Adrenal gland (tissue), 12 donors: ENCODE measurements around the gene MYH9. TPM values are rescaled to one million over a fixed set of nuclear protein-coding genes. Genes with fewer than 3 reads are reported as not detected.
A peak's percentile ranks its signal among the peaks of the same experiment; 100 is the strongest.

Source experiments
- DNase-seq, 7 donors: peaks; one replicate each; pipeline ENCODE4 v3.0.0-alpha.2; 2019 to 2020
- H3K27ac ChIP-seq, 5 donors: fragments of 200-600 bp; sonication (generic) in 4 of 5; 1 replicate in 3 of 5; 2 replicates in 2 of 5; pipeline versions ENCODE4 v1.5.1 to v1.8.0; 2016 to 2020; ENCODE audit warnings: mild to moderate bottlenecking in 1 of 5
- H3K27me3 ChIP-seq: fragments of 200-600 bp; 2 replicates; pipeline ENCODE4 v1.8.0; 2021
- H3K36me3 ChIP-seq, 2 donors: fragments of 200-600 bp; replicated peaks in 1 of 2; 1 replicate in 1 of 2; 2 replicates in 1 of 2; pipeline versions ENCODE4 v1.5.1 to v1.8.0; 2018 to 2022
- H3K4me1 ChIP-seq, 2 donors: fragments of 200-600 bp; replicated peaks in 1 of 2; 1 replicate in 1 of 2; 2 replicates in 1 of 2; pipeline versions ENCODE4 v1.5.1 to v1.8.0; 2018 to 2021
- H3K4me3 ChIP-seq, 4 donors: fragments of 200-600 bp; sonication (generic) in 3 of 4; one replicate each; pipeline ENCODE4 v1.5.1; 2016 to 2018
- H3K9me3 ChIP-seq, 3 donors: fragments of 200-600 bp; sonication (generic) in 1 of 3; replicated peaks in 1 of 3; 1 replicate in 2 of 3; 2 replicates in 1 of 3; pipeline versions ENCODE4 v1.5.1 to v1.8.0; 2016 to 2021
- CTCF ChIP-seq, 6 experiments: fragments of 450-650 bp in 4 of 6; fragments of 200-600 bp in 2 of 6; sonication (generic) in 1 of 6; IDR thresholded peaks; 1 replicate in 5 of 6; 2 replicates in 1 of 6; pipeline versions ENCODE4 v1.5.1 to v1.8.0; 2016 to 2021; ENCODE audit warnings: antibody characterized with exemption in 6 of 6, mild to moderate bottlenecking in 2 of 6, moderate library complexity in 1 of 6
- POLR2A ChIP-seq, 2 donors: fragments of 450-650 bp; IDR thresholded peaks; one replicate each; pipeline ENCODE4 v1.6.1; 2017; ENCODE audit warnings: antibody characterized with exemption in 2 of 2, mild to moderate bottlenecking in 2 of 2, moderate library complexity in 1 of 2
- WGBS, 4 donors: extraction: QIAGEN DNeasy Blood & Tissue Kit in 2 of 4; methylation state at CpG; one replicate each; pipeline versions ENCODE4 v1.1.5 to v1.1.7; 2013 to 2017; 5-methylcytosine and 5-hydroxymethylcytosine counted together
- intact Hi-C, 2 donors: fragments of 100-400 bp; cut with DNase I; formaldehyde crosslinking; loops; one replicate each; pipeline versions ENCODE4 v1.14.1 to v1.15.0; 2022 to 2023
- polyA plus RNA-seq, 3 donors: library from polyadenylated mRNA; stranded (reverse); fragments of 200-250 nt in 2 of 3; fragments of 350-450 nt in 1 of 3; fragmentation: Illumina TruSeq in 1 of 3; extraction: RNeasy Lipid Tissue Mini Kit (QIAGEN cat#74804) in 1 of 3; gene quantifications; one replicate each; pipeline ENCODE4 v1.2.3, GENCODE V29; 2013 to 2014
- total RNA-seq, 9 donors: library from RNA; depleted of rRNA in 4 of 9; stranded (reverse); fragments of >200 nt in 4 of 9; fragments of 120-200 nt in 1 of 9; fragmentation: NEBNext Ultra II Directional in 1 of 9; extraction: Animal tissue kit (Norgen Biotek cat#: 25700) in 1 of 9; gene quantifications; one replicate each; pipeline versions ENCODE4 v1.1.0 to v1.2.4, GENCODE V29; 2013 to 2023
- donor health status: healthy with polysubstance abuse.
- donor health status: Bipolar disorder and iron deficiency.
- donor health status: DM: yes; HTN: yes; CAD: no.
- donor health status: DM: no; HTN: no; CAD: no.
- donor health status: DM: no; HTN: no; CAD: no.
- donor health status: DM: yes; HTN: yes; CAD: no.

Gene MYH9
- total and polyA plus RNA-seq, 12 donors: 96.2 to 427 (median 319) TPM

DNA sequence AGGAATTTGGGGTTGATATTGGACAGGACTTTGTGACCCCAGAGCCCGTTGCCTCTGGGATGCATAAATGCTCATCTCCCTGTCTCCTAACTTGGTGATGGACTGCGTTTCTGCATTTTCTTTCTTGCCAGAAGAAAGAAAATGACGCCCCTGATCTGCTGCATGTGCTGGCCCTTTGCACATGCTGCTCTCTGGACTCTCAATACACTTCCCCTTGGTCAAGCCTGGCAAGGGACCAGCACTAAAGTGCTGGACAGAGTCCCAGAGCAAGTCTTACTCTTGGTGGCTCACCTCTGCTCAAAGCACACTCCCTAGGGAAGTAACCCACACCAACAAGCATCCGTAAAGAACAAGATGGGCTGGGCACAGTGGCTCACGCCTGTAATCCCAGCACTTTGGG is 40.7 kb downstream of the MYH9 start:
- no peak for DNase-seq
- intact Hi-C loops: no loop called here
- H3K9me3 ChIP-seq: no peaks in the 10 kb centered on the region
- peaks cover 28 to 59% of the 10 kb centered on the region in 2 donors for H3K4me1 ChIP-seq
- H3K27ac ChIP-seq: peak overlapping the region in 2 of 5 donors; percentile 30 to 43
- no peaks in the 10 kb centered on the region for H3K27me3 ChIP-seq
- peaks cover 0 to 25% of the 10 kb centered on the region in 2 donors for H3K36me3 ChIP-seq
- 62 to 83% (median 67%) methylated on average over 5 of the region's 5 CpGs for WGBS, 4 donors
- H3K4me3 ChIP-seq: no peak overlapping the region
- no peak for TF ChIP-seq CTCF (IDR thresholded peaks at IDR 0.05)
- no peak for TF ChIP-seq POLR2A (IDR thresholded peaks at IDR 0.05)

- H3K4me1 ChIP-seq: peaks cover 0 to 46% of the 10 kb centered on the region in 2 donors
- intact Hi-C loops: no loop called here
- peaks cover 0 to 51% of the 10 kb centered on the region in 2 donors for H3K36me3 ChIP-seq
- H3K9me3 ChIP-seq: no peaks in the 10 kb centered on the region
- peak overlapping the region in 3 of 5 donors; percentile 21 to 57 (median 54) for H3K27ac ChIP-seq
- DNase-seq: no peak
- 92 to 97% (median 93%) methylated on average over 20 to 23 of the region's 23 CpGs for WGBS, 4 donors
- no peaks in the 10 kb centered on the region for H3K27me3 ChIP-seq
- TF ChIP-seq CTCF (IDR thresholded peaks at IDR 0.05) (no peak), POLR2A (IDR thresholded peaks at IDR 0.05) (no peak)
- no peak overlapping the region for H3K4me3 ChIP-seq
Observed at GRCh38 chr22:36344106-36344827, 43.5 kb downstream of the MYH9 start.

DNA sequence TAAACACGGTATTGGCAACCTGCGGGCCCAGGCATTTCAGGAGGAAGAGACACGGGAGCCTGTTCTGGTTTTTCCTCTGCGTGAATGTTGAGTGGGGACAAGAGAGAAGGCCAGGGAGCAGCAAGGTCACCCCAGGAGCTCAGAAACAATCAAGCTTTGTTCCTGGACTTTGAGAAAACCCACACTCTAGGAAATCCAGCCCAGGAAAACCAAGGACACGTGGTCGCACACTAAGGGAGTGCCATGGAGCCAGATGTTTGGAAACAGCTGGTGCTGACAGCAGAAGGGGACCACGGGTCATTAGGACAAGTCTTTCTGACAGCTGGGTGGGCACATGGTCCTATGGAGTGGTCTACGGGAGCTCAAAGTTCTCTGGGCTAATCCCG is 44.1 kb downstream of the MYH9 start:
- Histone ChIP-seq H3K4me1 (peaks cover 0 to 50% of the 10 kb centered on the region in 2 donors), H3K36me3 (peaks cover 0 to 57% of the 10 kb centered on the region in 2 donors), H3K9me3 (no peaks in the 10 kb centered on the region), H3K27me3 (no peaks in the 10 kb centered on the region), H3K4me3 (no peak overlapping the region), H3K27ac (peak overlapping the region in 3 of 5 donors; percentile 21 to 57 (median 54))
- intact Hi-C loops: no loop called here
- DNase-seq: no peak
- TF ChIP-seq CTCF (IDR thresholded peaks at IDR 0.05) (no peak), POLR2A (IDR thresholded peaks at IDR 0.05) (no peak)
- 40 to 51% (median 46%) methylated on average over 7 to 9 of the region's 9 CpGs for WGBS, 4 donors

DNA sequence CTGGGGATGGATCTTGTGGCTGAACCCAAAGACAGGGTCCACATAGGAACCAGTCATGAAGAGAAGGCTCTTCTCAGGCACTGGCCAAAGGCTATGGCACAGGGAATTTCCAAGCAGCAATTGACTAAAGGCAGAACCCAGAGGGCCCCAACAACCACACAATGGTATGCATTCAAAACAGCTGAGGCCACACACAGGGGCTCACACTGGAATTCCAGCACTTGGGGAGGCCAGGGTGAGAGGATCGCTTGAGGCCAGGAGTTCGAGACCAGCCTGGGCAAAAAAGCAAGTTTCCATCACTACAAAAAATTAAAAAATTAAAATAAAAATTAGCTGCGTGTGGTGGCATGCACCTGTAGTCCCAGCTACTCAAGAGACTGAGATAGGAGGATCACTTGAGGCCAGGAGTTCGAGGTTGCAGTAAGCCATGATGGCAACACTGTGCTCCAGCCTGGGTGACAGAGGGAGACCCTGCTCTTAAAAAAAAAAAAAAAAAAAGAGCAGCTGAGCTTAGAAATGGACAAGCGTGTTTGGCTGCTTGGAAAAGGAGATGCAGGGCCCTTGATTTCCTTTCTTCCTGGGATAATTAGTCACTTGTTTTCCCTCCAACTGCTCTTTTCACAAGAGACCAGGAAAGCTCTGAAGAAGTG is 44.6 kb downstream of the MYH9 start:
- intact Hi-C loops: no loop called here
- Histone ChIP-seq H3K36me3 (peaks cover 0 to 58% of the 10 kb centered on the region in 2 donors), H3K4me3 (no peak overlapping the region), H3K27me3 (no peaks in the 10 kb centered on the region), H3K27ac (peak overlapping the region in 3 of 5 donors; percentile 21 to 57 (median 54)), H3K9me3 (no peaks in the 10 kb centered on the region), H3K4me1 (peaks cover 1 to 55% of the 10 kb centered on the region in 2 donors)
- no peak for DNase-seq
- no peak for TF ChIP-seq POLR2A (IDR thresholded peaks at IDR 0.05)
- WGBS, 4 donors: 81 to 88% (median 86%) methylated on average over 5 of the region's 5 CpGs
